Fibroblast of lung (primary cell): ENCODE data around the gene RPL36A.

Experiments used
- CTCF ChIP-seq, 2 donors: IDR thresholded peaks in 1 of 2; conservative IDR thresholded peaks in 1 of 2; 1 replicate in 1 of 2; 2 replicates in 1 of 2; pipeline ENCODE4 v1.5.1; 2011 to 2012; ENCODE audit warnings: low read length in 2 of 2, control low read depth in 1 of 2, inconsistent platforms in 1 of 2, low read depth in 1 of 2, mild to moderate bottlenecking in 1 of 2
- EZH2 ChIP-seq: IDR thresholded peaks from 2 replicates; pipeline ENCODE4 v1.5.1; 2012; ENCODE audit warnings: low read length, control low read depth, mild to moderate bottlenecking; ENCODE audit errors: missing control alignments

GRCh38 chrX:101417981-101418841 lies 27.4 kb downstream of the RPL36A start:
- TF ChIP-seq CTCF (conservative IDR thresholded peaks at IDR 0.05 in 1 of 2, IDR thresholded peaks at IDR 0.05 in 1 of 2; ENCODE audit: low read depth in 1 of 2, low read length in 2 of 2) (no peak), EZH2 (no peak)
